Stimulated activated CD4-positive, alpha-beta T cell treated with anti-CD3 and anti-CD28 coated beads, TNF-alpha, amount 100 ng/mL, for 24 hours (primary cell): ENCODE measurements around the gene PDE1C.

Source experiments
- DNase-seq, 3 experiments: peaks; one replicate each; pipeline ENCODE4 v3.0.0-alpha.2; 2020; ENCODE audit warnings: low read depth in 3 of 3

The PDE1C gene

GRCh38 chr7:31938650-31939049 lies 131.6 kb downstream of the PDE1C start:
- DNase-seq = no peak

DNA sequence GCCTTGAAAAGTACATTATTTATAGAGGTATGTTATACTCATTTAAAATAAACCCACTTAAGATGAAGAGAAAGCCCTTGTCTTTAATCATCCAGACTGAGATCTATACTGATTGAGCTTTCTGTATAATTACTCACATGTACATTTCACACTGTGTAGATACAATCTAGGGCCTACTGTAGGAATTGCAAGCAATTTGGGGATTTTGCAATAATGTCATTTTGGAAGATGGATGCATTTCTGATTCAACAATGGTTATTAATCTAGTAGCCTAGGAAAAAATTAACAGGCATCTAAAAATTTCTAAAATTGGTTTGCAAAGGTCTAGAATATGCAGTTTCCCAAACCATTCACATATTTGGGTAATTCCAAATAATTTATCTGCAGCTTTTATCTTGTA lies 132.2 kb downstream of the PDE1C start:
- DNase-seq = no peak

DNA sequence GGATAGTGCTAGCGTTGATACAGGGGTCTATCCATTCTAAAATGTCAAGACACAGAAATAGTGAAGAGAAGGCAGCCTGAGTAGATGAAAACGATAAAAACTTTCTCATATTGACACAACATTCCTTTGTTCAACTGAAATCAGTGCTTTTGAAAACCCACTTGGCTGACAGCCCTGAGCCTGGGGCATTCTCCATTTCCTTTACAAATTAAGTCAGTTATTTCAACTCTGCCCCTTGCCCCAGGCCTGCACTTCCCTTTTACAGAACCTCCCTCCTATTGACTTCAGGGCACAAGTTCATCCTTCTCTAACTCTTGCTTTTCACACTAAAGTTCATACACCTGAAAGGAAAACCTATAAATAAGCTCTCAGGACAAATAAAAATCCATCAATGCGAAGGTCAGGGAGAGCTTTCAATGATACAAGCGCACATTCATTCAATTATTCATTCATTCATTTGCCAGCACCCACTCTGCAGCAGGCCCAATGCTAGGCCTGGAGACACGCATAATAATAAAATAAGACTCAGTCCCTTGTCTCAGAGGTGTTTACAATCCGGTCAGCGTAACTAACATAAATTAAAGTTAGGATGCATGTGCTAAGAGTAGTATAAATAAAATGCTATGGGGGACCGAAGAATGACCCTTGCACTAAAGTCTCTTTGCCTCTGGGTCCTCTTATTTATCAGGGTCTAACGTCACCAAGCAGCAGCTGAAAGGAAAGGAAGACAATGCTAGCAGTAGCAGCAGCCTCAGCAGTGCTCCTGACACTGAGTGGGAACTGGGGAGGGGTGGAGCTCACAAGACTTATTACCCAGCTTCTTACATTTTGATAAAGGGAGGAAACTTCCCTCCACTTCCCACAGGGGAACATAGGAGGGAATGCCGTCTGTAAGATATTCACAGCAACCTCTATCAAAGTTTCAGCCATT lies 134.8 kb downstream of the PDE1C start:
- DNase-seq = no peak

DNA sequence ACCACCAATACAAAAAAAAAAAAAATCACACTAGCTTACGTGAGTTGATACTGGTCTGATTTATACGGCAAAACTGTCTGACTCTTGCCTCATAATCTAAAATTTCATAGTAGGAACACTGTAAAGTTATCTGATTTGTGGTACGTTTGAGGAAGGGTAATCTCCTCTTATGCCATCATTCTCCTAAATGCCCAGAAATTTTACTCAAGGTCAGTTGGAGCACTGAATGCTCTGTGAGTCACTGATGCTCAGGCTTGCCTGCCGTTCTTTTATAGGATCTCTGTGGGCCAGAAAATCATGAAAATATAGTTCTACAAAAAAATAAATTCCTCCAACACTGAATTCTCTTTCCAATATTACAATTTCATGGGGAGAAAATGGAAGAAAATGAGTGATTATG lies 135.7 kb downstream of the PDE1C start:
- DNase-seq = no peak

- DNase-seq = no peak
Observed at GRCh38 chr7:31933481-31933880, 136.7 kb downstream of the PDE1C start.

GRCh38 chr7:31926991-31927584 lies 143.1 kb downstream of the PDE1C start:
- DNase-seq = no peak

DNA sequence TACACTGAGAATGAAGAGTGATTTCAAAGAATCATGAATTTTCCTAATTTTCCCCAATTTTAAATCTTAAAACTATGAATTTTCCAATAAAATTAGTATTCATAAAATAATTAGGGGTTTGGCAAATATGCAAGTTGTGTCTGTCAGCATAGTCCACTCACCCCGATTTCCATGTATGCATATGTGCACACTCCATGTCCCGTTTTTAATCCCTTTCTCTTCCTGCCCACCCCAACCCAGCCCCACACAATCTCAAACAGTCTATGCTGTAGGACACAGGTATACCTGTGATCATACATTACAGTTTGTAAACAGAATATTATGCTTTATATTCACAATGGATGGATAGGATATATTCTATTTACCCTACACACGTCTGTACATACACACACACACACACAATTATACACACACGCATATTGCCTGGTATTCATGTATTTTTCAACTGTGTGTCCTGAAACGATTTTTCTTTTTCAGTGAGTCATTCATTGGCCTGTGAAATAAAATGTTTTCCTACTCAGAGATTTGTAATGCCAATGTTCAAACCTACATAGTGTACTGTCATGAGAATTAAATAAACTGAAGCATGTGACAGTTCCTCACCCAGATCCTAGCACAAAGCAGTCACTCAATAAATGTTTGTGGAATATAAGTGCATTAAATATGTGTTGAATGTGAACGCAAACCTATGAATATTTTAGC lies 144.3 kb downstream of the PDE1C start:
- no peak for DNase-seq

- DNase-seq = no peak
Observed at GRCh38 chr7:31924251-31924650, 146.0 kb downstream of the PDE1C start.

DNA sequence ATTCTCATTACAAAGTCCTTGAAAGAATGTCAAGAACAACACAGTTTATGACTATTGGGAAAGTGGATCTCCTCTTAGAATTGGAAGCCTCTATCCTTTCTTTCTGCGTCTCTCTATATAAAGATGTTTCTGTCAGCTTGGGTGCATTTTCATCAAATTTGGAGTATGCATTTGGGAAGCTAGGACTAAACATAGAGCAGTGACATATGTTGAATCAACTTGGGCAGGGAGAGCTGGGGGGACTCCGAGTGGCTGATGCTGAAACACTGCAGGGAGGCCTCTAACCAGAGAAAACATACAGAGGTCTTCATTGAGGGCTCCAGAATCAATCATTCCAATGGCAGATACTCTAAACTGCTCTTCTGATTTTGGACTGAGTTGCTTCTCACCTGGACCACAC lies 147.4 kb downstream of the PDE1C start:
- no peak for DNase-seq

DNA sequence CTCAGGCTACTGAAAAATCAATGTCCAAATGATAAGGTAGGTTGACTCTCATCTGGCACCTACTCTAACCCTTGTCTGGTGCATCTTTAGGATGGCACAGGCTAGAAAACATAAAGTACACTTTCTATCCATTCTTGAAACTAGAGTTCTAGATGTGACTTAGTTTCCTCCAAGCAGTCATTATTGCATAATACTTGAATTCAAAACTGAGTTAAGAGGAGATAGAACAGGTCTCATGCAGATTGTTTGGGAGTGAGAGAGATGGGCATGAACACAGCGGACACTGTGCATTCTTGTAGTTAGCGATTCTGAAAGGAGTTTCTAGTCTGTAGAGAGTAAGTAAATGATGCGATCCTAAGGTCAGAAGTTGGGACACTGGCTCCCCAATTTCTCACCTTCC lies 149.2 kb downstream of the PDE1C start:
- no peak for DNase-seq

DNA sequence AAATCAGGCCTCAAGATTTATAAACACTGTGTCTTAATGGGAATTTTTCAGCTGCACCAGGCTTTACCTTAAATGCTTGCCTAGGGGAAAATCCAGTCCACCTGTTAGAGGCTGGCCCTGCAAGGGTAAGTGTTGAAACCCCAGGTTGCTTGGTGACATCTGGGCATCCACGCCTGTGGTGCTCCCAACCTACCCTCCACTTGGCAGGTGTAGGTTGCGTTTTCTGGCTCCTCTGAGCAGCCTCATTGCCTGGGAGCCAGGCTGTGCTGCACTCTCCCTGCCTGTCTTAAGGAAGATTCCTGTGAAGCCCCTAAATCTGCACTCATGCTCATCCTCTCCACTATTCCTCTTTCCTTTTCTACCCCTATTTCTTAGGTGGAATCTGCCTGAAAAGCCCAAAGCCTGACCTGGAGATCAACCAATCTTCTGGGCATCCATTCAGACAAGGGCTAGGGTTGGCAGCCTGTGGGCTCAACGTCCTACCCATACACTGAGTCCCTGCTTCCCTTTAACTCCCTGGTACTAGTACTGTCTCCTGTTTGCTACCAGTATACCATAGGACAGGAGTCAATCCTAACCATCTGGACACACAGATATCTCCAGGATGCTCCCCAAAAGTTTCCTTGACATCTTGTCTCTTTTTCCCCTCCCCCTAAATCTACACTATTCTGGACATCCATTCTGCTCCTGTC lies 150.4 kb downstream of the PDE1C start:
- no peak for DNase-seq

- DNase-seq = no peak
Observed at GRCh38 chr7:31918706-31919393, 151.4 kb downstream of the PDE1C start.

DNA sequence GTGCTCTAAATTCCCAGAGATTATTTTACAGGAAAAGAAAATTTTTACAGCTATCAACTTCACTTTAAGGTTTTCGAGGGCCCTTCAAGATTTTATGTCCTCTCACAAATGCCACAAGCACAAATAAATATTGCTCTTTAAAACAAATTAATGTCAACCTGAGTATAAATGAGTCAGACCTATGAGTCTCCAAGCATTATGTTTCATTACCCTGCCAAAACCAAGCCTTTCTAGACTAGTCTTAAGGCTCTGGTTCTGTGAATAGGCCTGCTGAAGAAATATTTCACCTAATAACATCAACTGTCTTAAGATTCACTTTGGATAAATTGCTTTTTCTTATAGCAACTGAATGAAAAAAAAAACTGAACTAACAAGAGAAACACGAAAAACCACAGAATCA lies 153.0 kb downstream of the PDE1C start:
- DNase-seq = no peak

GRCh38 chr7:31910191-31910590 lies 160.0 kb downstream of the PDE1C start:
- DNase-seq = no peak

DNA sequence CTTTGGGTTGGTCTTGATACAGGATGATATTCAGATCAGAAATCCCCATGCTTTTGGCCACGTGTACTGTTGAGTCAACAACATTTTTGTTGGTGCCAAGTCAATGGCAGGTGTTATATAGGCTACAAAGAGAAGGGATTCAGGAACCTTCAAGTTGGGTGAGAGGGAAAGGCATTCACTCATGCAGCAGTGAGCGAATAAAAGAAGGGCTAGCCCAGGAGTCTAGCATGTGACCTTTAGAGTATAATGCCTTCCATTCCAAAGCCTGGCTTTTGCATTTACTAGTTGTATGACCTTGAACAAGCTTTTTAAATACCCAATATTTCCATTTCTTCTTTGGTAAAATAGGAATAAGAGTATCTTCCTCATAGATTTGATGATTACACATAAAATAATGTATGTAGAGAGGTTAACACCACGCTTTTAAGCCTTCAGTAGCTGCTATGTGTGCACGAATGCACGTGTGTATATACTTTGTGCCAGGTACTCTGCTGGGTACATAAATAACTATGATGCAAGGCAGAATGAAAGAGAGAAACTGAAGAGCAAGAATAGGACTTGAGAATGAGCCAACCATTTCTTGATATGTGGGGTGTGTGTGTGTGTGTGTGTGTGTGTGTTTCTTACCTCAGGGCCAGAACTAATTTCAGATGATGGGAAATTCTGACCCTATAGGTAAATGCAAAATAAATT lies 163.6 kb downstream of the PDE1C start:
- DNase-seq = no peak

- no peak for DNase-seq
Observed at GRCh38 chr7:31903962-31904361, 166.2 kb downstream of the PDE1C start.

GRCh38 chr7:31899356-31899927 lies 170.8 kb downstream of the PDE1C start:
- DNase-seq = no peak

DNA sequence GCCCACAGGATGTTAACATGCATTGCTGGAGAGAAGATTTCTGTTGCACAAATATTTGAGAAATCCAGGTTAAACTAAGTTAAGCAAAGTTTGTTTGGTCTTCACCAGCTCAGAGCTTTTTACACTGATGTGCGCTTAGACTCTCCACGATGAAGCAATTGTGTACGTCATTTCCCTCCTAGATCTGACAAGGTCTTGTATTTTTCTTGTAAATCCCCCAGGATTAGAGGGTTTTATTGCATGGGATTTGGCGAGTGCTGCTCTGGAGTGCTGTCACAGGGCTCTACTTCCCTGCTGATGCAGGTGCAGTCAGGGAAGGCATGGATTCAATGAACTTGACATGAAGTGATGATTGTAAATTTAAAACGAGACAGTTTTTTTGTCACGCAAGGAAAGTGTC lies 173.3 kb downstream of the PDE1C start:
- no peak for DNase-seq

DNA sequence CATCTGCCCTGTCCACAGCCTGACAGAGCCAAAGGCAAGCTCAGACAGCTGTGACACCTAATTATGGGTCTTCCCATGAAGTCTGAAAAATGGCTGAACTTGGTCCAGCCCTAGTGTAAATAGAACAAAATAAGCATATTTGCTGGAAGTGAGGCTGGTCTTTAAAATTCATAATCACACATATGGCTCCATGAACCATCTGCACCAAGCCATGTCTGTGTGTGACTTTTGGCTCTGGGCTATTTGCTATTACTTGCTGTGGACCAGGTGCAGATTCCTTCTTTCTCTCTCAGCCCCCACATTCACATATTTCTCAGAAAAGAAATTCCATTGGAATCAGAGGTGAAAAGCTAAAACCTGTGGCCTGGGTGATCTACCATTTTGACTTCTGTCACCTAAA lies 175.9 kb downstream of the PDE1C start:
- no peak for DNase-seq

DNA sequence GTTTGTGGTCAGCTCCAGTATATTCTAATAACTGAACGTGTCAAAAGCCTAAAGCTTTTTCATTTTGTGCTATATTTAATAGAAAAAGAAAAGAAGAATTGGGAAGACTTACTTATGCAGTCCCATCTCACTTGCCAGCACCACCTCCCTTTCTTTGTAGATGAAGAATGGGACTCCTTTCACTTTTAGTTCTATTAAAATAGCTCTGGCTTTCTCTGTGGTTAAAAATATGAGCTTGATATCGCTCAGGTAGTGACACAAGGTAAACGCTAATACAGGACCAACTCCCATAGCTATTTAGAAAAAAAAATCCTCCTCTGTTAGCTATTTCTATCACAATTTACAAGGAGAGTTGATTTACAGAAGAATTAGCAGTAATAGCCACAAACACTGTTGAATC lies 176.8 kb downstream of the PDE1C start:
- no peak for DNase-seq
